ENCODE results near the gene PPAT.

Gene PPAT

DNA sequence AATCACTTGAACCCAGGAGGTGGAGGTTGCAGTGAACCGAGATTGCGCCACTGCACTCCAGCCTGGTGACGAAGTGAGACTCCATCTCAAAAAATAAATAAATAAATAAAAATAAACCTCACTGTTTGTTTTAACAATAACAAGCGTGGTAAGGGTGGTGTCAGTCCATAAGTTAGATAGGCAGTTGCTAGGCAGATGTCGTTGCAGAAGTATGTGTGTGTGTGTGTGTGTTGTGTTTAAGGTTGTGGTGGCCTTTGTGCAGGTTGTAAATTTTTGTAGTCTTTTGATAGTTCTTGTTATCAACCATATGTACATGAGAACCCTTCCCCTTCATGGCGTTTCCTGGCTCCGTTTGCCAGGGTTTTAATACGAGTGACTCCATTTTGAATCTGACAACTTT is 44.1 kb downstream of the PPAT start:
- Histone ChIP-seq H3K27me3 (ENCODE audit: insufficient read depth, poor library complexity, severe bottlenecking) (no peaks in the 10 kb centered on the region), H3K4me3 (replicated peaks; ENCODE audit: insufficient read depth, low read length) (no peak overlapping the region), H3K27ac (replicated peaks) (no peak overlapping the region)
- TF ChIP-seq SPI1 (IDR thresholded peaks at IDR 0.05; ENCODE audit: borderline replicate concordance, low read depth) (no peak), GABPA (IDR thresholded peaks at IDR 0.05; ENCODE audit: low read depth) (no peak), POLR2AphosphoS5 (IDR thresholded peaks at IDR 0.05; ENCODE audit: low read depth) (no peak)
- TF ChIP-seq, protein P1, sequence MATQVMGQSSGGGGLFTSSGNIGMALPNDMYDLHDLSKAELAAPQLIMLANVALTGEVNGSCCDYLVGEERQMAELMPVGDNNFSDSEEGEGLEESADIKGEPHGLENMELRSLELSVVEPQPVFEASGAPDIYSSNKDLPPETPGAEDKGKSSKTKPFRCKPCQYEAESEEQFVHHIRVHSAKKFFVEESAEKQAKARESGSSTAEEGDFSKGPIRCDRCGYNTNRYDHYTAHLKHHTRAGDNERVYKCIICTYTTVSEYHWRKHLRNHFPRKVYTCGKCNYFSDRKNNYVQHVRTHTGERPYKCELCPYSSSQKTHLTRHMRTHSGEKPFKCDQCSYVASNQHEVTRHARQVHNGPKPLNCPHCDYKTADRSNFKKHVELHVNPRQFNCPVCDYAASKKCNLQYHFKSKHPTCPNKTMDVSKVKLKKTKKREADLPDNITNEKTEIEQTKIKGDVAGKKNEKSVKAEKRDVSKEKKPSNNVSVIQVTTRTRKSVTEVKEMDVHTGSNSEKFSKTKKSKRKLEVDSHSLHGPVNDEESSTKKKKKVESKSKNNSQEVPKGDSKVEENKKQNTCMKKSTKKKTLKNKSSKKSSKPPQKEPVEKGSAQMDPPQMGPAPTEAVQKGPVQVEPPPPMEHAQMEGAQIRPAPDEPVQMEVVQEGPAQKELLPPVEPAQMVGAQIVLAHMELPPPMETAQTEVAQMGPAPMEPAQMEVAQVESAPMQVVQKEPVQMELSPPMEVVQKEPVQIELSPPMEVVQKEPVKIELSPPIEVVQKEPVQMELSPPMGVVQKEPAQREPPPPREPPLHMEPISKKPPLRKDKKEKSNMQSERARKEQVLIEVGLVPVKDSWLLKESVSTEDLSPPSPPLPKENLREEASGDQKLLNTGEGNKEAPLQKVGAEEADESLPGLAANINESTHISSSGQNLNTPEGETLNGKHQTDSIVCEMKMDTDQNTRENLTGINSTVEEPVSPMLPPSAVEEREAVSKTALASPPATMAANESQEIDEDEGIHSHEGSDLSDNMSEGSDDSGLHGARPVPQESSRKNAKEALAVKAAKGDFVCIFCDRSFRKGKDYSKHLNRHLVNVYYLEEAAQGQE (IDR thresholded peaks at IDR 0.05; ENCODE audit: insufficient replicate concordance, low read depth): no peak
- TF ChIP-seq, protein P2, sequence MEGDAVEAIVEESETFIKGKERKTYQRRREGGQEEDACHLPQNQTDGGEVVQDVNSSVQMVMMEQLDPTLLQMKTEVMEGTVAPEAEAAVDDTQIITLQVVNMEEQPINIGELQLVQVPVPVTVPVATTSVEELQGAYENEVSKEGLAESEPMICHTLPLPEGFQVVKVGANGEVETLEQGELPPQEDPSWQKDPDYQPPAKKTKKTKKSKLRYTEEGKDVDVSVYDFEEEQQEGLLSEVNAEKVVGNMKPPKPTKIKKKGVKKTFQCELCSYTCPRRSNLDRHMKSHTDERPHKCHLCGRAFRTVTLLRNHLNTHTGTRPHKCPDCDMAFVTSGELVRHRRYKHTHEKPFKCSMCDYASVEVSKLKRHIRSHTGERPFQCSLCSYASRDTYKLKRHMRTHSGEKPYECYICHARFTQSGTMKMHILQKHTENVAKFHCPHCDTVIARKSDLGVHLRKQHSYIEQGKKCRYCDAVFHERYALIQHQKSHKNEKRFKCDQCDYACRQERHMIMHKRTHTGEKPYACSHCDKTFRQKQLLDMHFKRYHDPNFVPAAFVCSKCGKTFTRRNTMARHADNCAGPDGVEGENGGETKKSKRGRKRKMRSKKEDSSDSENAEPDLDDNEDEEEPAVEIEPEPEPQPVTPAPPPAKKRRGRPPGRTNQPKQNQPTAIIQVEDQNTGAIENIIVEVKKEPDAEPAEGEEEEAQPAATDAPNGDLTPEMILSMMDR (IDR thresholded peaks at IDR 0.05; ENCODE audit: insufficient read depth, low read length): no peak
- DNase-seq (ENCODE audit: low read depth in 1 of 2, low spot score in 1 of 2): no peak

DNA sequence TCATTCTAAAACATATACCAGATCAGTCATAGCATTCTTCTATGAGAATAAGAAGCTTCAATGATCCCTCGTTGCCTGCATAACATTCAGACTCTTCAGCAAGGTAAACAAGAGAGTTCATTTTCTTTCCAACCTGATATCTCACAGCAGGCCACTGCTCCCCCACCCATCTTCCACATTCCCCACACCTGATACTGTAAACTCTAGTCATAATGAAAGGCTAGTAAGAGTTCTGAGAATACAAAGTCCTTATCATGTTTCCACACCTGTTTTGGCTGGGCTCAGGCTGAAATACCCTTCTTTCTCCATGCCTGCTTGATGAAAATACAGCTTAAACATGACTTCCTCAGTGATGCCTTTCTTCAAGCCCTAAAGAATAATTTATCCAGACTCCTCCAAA is 45.9 kb downstream of the PPAT start:
- no peak for DNase-seq (ENCODE audit: low read depth in 1 of 2, low spot score in 1 of 2)
- no peak overlapping the region for H3K27ac ChIP-seq (replicated peaks)

DNA sequence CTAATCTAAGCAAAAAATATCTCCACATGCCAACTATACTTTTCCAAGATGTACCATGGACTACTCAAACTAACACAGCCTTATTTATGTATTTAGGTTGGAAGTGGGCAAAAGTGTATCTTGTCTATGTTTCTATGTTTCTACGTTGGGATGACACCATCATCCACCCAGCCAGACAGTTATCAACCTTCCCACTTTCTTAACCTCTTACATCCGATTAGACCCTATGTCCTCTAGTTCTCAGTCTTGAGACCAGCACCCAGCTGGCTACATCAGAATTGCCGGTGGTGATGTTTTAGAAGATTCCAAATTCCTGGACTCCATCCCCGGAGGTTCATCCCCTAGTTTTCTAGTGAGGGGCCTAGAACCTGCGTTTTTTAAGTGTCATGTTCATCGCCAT is 47.1 kb downstream of the PPAT start:
- Histone ChIP-seq H3K27ac (replicated peaks) (peak overlapping the region; percentile 80), H3K4me3 (replicated peaks; ENCODE audit: insufficient read depth, low read length) (peak overlapping the region; percentile 77), H3K27me3 (ENCODE audit: insufficient read depth, poor library complexity, severe bottlenecking) (no peaks in the 10 kb centered on the region)
- DNase-seq (ENCODE audit: low read depth in 1 of 2, low spot score in 1 of 2): no peak
- TF ChIP-seq, protein P1 (IDR thresholded peaks at IDR 0.05; ENCODE audit: insufficient replicate concordance, low read depth): no peak
- no peak for TF ChIP-seq SPI1 (IDR thresholded peaks at IDR 0.05; ENCODE audit: borderline replicate concordance, low read depth)
- TF ChIP-seq POLR2AphosphoS5 (IDR thresholded peaks at IDR 0.05; ENCODE audit: low read depth): no peak
- TF ChIP-seq, protein P2 (IDR thresholded peaks at IDR 0.05; ENCODE audit: insufficient read depth, low read length): no peak

More for the DNA sequence above, 45.9 kb downstream of the PPAT start:
- no peak overlapping the region for H3K4me3 ChIP-seq (replicated peaks; ENCODE audit: insufficient read depth, low read length)
- no peak for TF ChIP-seq GABPA (IDR thresholded peaks at IDR 0.05; ENCODE audit: low read depth)
- TF ChIP-seq SPI1 (IDR thresholded peaks at IDR 0.05; ENCODE audit: borderline replicate concordance, low read depth): peak; percentile 3; the same call in 1 of the 2 replicates
- H3K27me3 ChIP-seq (ENCODE audit: insufficient read depth, poor library complexity, severe bottlenecking): no peaks in the 10 kb centered on the region

DNA sequence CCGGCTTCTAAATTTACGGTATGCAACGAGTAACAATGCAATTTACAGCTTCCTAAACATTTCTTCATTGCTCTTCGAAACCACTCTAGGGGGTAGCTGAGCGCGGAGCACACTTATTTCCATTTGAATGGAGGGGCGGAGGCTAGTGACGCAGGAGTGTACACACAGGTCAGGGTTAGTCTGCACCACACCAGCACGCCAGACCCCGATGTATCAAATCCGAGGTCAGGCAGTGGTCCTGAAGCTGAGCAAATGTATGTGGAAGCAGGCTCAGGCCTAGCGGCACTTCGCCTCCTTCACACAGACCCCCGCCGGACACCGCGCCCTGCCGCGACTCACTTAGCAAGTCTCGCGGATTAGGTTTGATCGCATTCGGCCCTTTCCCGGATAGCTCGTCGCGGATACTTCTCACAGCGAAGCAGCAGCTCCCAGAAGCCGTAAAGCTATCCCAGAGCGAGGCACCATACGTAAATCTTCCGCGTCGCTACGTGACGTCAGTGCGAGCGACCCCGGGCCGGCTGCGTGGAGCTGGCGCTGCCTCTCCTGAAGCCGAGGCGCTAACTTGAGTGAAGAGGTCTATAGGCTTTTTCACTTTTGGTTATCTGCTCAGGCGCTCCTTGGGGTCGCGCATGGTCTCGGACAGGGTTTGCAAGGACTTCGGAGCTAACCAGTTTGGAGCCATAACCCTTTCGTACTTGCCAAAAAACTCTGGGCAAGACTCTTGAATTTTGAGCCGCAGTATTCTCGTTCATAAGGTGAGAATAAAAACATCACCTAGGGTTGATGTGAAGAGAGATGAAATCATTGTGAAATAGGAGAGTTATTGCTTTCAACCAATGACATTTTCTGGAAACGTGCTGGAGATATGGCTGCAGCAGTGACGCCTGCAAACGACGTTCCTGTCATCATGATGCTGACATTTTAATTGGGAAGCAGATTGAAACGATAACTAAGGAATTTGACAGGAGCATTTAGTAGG is 48.1 kb downstream of the PPAT start, which contains the start of gene AASDH:
AASDH (minus strand) TSS at position 469 of the 979 bp plus-strand sequence. CDS start 3,192 bp downstream, outside the sequence.
- peak; percentile 88 to 95 for DNase-seq (ENCODE audit: low read depth in 1 of 2, low spot score in 1 of 2)
- peak; percentile 96 for TF ChIP-seq POLR2AphosphoS5 (IDR thresholded peaks at IDR 0.05; ENCODE audit: low read depth)
- no peak for TF ChIP-seq SPI1 (IDR thresholded peaks at IDR 0.05; ENCODE audit: borderline replicate concordance, low read depth)
- TF ChIP-seq, protein P2 (IDR thresholded peaks at IDR 0.05; ENCODE audit: insufficient read depth, low read length): no peak
- peak within 1 kb of the TSS; percentile 77 for H3K4me3 ChIP-seq (replicated peaks; ENCODE audit: insufficient read depth, low read length)
- peak within 1 kb of the TSS; percentile 80 for H3K27ac ChIP-seq (replicated peaks)
- H3K27me3 ChIP-seq (ENCODE audit: insufficient read depth, poor library complexity, severe bottlenecking): no peaks in the 10 kb centered on the region
